Activated CD8-positive, alpha-beta memory T cell treated with anti-CD3 and anti-CD28 coated beads, Interleukin-2, amount 10 ng/mL, durations not matched to agents 7 days and 5 days (primary cell): ENCODE data around the gene RBBP8NL. TPM values are rescaled to one million over a fixed set of nuclear protein-coding genes. Genes with fewer than 3 reads are reported as not detected.

Source experiments
- ATAC-seq: fragments of 150-1000 bp; cut with Tn5 transposase; one replicate; pipeline ENCODE4 v1.10.0; 2021; ENCODE audit warnings: moderate library complexity
- CTCF ChIA-PET: fragments of 350-600 bp; sonication (Branson Sonifier 250); formaldehyde crosslinking; loops from one replicate; lab custom pipeline; 2021; ENCODE audit warnings: antibody characterized with exemption; lab: Charles Lee
- DNase-seq: peaks from one replicate; pipeline ENCODE4 v3.0.0-alpha.2; 2020
- H3K27ac Mint-ChIP-seq: one replicate; pipeline ENCODE4 v1.8.0; 2021; ENCODE audit warnings: mild to moderate bottlenecking, mixed read lengths
- H3K27me3 Mint-ChIP-seq: one replicate; pipeline ENCODE4 v1.8.0; 2021; ENCODE audit warnings: mixed read lengths
- H3K36me3 Mint-ChIP-seq: one replicate; pipeline ENCODE4 v1.8.0; 2021; ENCODE audit warnings: mild to moderate bottlenecking, mixed read lengths
- H3K4me1 Mint-ChIP-seq: one replicate; pipeline ENCODE4 v1.8.0; 2021; ENCODE audit warnings: mixed read lengths
- H3K4me3 Mint-ChIP-seq: one replicate; pipeline ENCODE4 v1.8.0; 2021; ENCODE audit warnings: mild to moderate bottlenecking, moderate library complexity, mixed read lengths
- H3K9me3 Mint-ChIP-seq: one replicate; pipeline ENCODE4 v1.8.0; 2022; ENCODE audit warnings: low read depth, mixed read lengths
- total RNA-seq, 2 experiments: library from RNA; stranded (reverse); gene quantifications; one replicate each; pipeline ENCODE4 v1.2.3, GENCODE V29; 2021

Gene RBBP8NL
- total RNA-seq, 2 experiments from 2014 or later = not detected

DNA sequence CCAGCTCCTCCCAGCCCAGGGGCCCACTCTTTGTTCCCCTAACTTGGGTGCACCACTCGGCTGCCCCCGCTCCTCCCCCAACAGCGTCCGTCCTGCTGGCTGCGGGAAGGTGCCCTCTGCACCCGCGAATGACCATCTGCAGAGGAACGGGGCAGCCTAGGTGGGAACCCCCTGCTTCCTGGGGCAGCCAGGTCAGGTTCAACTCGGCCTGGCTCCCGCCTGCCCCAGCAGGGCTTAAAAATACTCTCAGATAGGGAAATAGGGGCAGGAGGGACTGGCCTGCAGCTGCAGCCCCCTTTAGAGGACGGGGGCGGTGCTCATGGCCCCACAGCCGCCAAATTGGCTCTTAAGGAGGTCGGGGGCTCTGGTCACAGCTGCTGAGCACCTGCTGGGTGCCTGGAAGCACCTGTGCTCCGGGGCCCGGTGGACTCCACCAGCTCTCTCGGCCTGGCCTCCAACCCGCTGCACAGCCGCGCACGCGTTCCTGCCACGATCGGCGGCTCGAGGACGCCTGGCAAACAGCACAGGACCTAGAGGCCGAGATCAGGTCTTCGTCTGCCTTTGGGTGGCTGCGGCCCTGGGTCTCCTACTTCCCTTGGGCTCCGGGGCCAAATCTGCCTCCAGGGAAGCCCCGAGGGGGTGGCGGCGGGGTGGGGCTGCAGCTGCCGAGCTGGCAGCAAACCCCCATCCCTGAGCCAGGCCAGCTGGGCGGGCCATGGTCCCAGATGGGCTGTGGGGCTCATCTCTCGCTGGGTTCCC, 59.5 kb downstream of the RBBP8NL start:
- peaks cover 2% of the 10 kb centered on the region for H3K4me1 Mint-ChIP-seq
- no peak overlapping the region for H3K4me3 Mint-ChIP-seq
- CTCF ChIA-PET = interaction anchor here (1.3 to 2.2 kb wide), 2 partner anchors 15 to 18 kb away, joined by 5 to 7 read pairs; no protein-coding TSS in a partner anchor
- peaks cover 29% of the 10 kb centered on the region for H3K27me3 Mint-ChIP-seq
- DNase-seq = no peak
- no peak overlapping the region for H3K27ac Mint-ChIP-seq
- H3K9me3 Mint-ChIP-seq = no peaks in the 10 kb centered on the region
- no peak for ATAC-seq
- H3K36me3 Mint-ChIP-seq = no peaks in the 10 kb centered on the region

DNA sequence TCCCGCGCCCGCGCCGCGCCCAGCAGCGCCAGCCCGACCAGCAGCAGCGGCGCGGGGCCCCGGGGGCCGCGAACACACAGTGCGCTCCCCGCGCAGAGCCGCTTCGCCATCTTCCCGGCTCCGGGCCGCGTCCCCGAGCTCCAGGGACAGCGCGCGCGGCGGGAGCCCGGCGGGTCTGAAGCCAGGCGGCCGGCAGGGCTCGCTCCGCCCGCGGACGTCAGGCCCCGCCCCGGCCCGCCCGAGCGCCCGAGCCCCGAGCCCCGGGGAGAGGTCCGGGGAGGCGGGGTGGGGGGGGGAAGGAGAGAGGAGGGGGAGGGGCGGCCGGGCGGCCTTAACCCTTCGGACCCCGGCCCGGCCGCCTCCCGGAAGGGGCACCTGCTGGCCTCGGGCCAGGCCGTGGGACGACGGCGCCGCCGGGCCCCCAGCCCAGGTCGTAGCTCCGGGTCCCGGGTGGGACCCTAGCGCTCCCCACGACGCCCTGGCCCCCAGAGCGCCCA, 60.2 kb downstream of the RBBP8NL start, which contains the start of gene LAMA5:
LAMA5 (minus strand) TSS at position 177 of the 497 bp plus-strand sequence; CDS start at position 110, 67 bp downstream.
- Mint-ChIP-seq H3K27me3 (peaks cover 29% of the 10 kb centered on the region), H3K9me3 (no peaks in the 10 kb centered on the region), H3K4me3 (no peak within 1 kb of the TSS), H3K27ac (no peak within 1 kb of the TSS), H3K4me1 (peaks cover 2% of the 10 kb centered on the region), H3K36me3 (no peaks in the 10 kb centered on the region)
- peak; percentile 43 for ATAC-seq
- CTCF ChIA-PET = interaction anchor here (2.2 kb wide), 1 partner anchor 18 kb away, joined by 7 read pairs; no protein-coding TSS in a partner anchor
- no peak for DNase-seq

DNA sequence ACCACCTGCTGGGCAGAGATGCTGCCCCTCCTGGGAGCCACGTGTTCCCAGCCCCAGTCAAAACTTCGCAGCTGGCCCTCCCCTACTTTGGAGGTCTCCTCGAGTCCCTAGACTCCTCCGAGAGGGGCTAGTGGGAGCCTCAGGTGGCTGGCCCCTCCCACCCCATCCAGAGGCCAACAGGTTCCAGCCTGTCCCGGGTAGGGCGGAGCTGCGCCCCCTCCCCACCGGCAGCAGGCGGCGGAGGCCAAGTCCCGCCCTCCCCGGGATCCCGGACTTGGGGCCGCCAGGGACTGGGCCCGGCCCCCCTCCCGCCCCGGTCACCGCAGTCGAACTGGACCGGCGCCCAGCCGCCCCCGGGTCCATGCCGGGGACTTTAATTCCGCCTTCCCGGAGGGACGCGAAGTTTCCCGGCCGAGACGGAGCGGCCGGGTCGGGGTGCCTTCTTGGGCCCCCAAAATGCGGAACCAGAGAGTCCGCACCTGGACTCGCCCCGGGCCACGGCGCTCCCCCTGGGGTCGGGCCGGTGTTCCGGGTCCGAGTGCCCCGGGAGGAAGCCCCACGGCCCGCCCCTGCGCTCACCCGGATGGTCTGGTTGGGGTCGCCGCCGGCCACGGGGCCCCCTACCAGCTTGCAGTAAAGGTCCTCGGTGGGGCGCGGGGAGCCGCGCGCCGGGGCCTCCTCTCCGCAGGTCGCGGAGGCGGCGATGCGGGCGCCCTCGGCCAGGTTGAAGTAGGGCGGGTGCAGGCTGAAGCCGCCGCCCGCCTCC, 60.8 kb downstream of the RBBP8NL start:
- H3K9me3 Mint-ChIP-seq = no peaks in the 10 kb centered on the region
- ATAC-seq = no peak
- DNase-seq = no peak
- H3K27ac Mint-ChIP-seq = no peak overlapping the region
- CTCF ChIA-PET = interaction anchor here (2.2 to 2.5 kb wide), 2 partner anchors 16 to 19 kb away, joined by 7 to 8 read pairs; no protein-coding TSS in a partner anchor
- H3K27me3 Mint-ChIP-seq = peaks cover 29% of the 10 kb centered on the region
- H3K36me3 Mint-ChIP-seq = no peaks in the 10 kb centered on the region
- no peak overlapping the region for H3K4me3 Mint-ChIP-seq
- H3K4me1 Mint-ChIP-seq = peaks cover 2% of the 10 kb centered on the region

DNA sequence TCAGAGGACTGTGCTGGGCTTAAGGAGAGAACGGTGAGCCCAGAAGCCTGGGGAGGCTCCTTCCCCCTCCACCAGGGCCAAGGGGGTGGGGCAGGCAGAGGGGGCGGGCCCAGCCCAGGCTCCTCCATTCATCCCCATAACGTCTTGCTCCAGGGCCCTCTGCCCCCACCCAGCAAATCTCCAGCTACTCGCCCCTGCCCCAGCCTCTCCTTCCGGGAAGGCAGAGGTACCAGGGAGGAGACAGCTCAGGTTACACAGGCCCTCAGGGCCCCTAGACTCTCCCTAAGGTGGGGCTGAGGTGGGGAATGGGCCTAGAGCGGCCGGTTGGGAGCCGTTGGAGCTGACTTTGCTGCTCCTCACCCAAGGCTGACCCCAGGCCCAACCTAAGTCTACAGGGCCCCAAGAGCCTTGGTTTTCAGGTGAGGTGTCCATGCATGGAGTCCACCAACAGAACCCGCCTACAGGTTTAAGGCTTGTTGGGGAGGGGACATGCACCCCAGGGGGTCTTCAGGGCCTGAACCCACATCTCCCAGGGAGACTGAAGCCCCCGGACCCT, 61.4 kb downstream of the RBBP8NL start:
- DNase-seq (no peak), ATAC-seq (no peak)
- no peak overlapping the region for H3K4me3 Mint-ChIP-seq
- no peak overlapping the region for H3K27ac Mint-ChIP-seq
- CTCF ChIA-PET = interaction anchor here (2.5 kb wide), 1 partner anchor 16 kb away, joined by 8 read pairs; no protein-coding TSS in a partner anchor
- peaks cover 2% of the 10 kb centered on the region for H3K4me1 Mint-ChIP-seq
- H3K36me3 Mint-ChIP-seq = no peaks in the 10 kb centered on the region
- H3K9me3 Mint-ChIP-seq = no peaks in the 10 kb centered on the region
- peaks cover 29% of the 10 kb centered on the region for H3K27me3 Mint-ChIP-seq

DNA sequence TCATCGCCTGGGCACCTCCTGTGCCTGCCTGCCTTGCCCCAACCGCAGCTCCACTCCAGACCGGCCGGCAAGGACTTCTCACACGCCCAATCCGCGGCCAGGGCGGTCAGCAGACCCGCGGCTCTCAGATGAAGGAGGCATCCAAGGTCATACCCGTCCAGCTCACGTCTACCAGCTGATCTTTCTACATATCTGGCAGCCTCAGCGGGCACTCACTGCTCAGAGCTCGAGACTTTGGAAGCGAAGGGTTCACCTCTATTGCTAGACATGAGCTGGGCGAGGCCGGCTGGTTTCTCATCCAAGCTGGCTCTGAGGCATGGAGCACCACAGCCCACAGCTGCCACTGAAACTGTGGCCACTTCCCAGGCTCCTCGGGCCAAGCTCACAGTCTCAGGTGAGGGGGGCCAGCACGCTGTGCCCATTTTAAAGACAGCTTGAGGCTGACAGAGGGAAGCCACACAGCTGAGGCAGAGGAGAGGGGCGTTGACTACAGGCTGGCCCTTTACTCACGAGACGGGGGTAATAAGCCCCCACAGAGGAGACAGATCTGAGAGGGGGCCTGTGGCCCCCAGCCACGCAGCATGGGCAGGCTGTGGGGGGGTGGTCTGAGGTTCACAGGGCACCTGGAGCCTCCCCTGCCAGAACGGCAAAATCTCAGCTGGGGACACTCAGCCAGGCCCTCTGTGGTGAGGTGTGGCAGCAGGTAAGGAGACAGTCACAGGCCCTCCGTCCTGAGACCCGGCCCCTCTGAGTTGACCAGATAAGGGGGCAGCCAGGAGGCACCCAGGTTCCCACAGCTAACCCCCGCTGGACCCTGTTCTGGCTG, 62.2 kb downstream of the RBBP8NL start:
- Mint-ChIP-seq H3K4me3 (no peak overlapping the region), H3K4me1 (peaks cover 2% of the 10 kb centered on the region), H3K9me3 (no peaks in the 10 kb centered on the region), H3K36me3 (no peaks in the 10 kb centered on the region), H3K27ac (no peak overlapping the region), H3K27me3 (peaks cover 29% of the 10 kb centered on the region)
- ATAC-seq = no peak
- no peak for DNase-seq
- CTCF ChIA-PET = interaction anchor here (1.6 to 2.5 kb wide), 2 partner anchors 17 to 64 kb away, joined by 3 to 8 read pairs; no protein-coding TSS in a partner anchor

DNA sequence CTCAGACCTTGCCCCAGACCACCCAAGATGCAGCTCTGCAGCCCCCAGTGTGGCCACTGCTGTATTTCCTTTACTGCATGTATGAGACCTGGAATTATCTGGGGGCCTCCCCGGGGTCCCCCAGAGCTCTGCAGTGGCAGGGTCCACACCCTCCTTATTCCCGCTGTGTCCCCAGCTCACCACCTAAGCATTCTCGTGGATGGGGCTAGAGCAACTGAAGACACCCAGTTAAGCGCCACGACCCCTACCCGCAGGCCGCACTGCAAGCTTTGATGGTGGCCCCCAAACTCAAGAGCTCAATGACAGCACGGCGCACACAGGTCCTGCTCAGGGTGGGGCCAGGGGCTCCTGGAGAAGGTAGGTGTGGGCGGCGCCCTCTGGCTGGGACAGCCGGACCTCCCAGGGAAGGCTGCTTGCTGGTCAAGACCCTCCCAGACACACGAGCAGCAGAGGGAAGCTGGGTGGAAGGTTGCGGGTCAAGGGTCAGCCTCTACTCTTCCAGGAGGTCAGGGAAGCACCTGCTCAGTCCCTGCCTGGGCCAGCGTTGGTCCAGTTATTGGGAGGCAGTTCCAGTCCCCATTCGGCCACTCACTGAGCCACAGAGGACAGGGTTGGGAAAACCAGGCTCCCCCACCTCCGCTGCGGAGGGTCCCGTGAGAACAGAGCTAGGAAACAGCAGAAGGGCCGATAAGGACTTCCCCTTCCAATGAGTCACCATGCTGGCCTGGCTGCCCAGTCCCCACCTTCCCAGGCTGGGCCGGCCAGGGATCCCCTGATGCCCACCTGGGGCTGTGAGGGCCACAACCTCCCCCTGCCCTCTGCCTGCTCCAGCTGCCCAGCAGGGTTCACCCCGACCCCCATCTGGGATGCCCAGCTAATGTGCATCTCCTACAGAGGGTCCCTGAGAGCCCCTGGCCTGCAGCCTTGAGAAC, 63.2 kb downstream of the RBBP8NL start:
- H3K9me3 Mint-ChIP-seq = no peaks in the 10 kb centered on the region
- H3K4me3 Mint-ChIP-seq = no peak overlapping the region
- peaks cover 25% of the 10 kb centered on the region for H3K27me3 Mint-ChIP-seq
- no peaks in the 10 kb centered on the region for H3K36me3 Mint-ChIP-seq
- H3K27ac Mint-ChIP-seq = no peak overlapping the region
- H3K4me1 Mint-ChIP-seq = no peaks in the 10 kb centered on the region
- CTCF ChIA-PET = interaction anchor here (1.6 to 2.5 kb wide), 2 partner anchors 18 to 63 kb away, joined by 3 to 8 read pairs; no protein-coding TSS in a partner anchor
- no peak for ATAC-seq
- no peak for DNase-seq

DNA sequence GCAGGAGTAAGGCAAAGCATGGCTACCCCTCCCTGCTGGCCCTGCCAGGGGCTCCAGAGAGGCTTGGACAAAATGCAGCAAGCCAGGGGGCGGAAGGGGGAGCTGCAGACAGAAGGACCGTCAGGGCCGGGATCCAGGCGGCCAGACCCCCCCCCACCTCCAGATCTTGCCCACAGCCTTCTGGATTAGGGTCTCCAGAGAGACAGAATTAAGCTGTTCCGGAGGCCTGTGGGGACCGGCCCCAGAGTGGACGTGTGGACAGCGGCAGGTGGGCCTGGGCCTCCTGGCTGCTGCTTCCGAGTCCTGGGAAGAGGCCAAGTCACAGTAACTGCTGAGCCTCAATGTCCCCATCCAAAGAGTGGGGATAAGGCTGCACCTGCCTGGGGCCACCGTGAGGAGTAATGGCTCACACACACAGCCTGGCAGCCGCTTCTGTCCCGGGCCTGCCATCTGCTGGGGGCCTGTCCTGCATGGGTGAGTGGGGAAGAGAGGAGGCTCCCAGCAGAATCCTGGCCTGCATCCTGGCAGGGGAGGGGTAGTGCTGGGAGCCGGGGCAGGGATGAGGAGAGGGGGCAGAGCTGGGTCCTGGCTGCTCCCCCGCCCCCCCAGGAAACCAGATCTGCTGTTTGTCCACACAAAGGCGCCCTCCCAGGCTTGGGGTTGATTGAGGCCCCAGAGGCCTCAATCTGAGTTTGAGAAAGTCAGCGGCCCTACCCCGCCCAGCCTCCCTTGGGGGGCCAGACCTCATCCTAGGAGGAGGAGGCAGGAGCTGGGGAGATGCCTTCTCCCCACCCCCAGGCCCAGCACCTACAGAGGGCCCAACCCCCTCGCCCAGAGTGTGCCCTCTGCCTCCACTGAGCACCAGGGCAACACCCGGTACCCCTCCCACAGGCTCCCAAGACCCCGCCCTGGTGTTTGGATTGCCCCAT, 64.1 kb downstream of the RBBP8NL start:
- no peak overlapping the region for H3K27ac Mint-ChIP-seq
- H3K36me3 Mint-ChIP-seq = no peaks in the 10 kb centered on the region
- no peak for DNase-seq
- no peaks in the 10 kb centered on the region for H3K9me3 Mint-ChIP-seq
- H3K4me3 Mint-ChIP-seq = no peak overlapping the region
- CTCF ChIA-PET = no interaction called here
- no peak for ATAC-seq
- no peaks in the 10 kb centered on the region for H3K4me1 Mint-ChIP-seq
- peaks cover 17% of the 10 kb centered on the region for H3K27me3 Mint-ChIP-seq

DNA sequence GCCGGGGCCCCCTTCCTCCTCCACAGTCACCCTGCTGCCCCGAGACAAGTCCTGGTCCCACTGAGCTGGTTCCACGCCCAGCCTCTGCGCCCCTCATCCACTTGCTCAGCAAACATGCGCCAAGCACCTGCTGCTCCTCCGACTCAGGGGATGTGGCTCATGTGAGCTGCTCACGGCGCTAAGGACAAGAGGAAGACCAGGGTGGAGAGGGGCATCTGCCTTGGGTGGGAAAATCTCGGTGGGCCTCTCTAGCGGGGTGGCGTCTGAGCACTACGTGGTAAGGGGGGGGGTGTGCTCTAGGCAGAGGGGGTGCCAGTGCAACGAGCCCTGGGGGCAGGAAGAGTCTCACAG, 64.8 kb downstream of the RBBP8NL start:
- no peak for DNase-seq
- ATAC-seq = no peak
- no peaks in the 10 kb centered on the region for H3K9me3 Mint-ChIP-seq
- CTCF ChIA-PET = no interaction called here
- no peaks in the 10 kb centered on the region for H3K4me1 Mint-ChIP-seq
- no peaks in the 10 kb centered on the region for H3K36me3 Mint-ChIP-seq
- H3K4me3 Mint-ChIP-seq = no peak overlapping the region
- peaks cover 12% of the 10 kb centered on the region for H3K27me3 Mint-ChIP-seq
- H3K27ac Mint-ChIP-seq = no peak overlapping the region

DNA sequence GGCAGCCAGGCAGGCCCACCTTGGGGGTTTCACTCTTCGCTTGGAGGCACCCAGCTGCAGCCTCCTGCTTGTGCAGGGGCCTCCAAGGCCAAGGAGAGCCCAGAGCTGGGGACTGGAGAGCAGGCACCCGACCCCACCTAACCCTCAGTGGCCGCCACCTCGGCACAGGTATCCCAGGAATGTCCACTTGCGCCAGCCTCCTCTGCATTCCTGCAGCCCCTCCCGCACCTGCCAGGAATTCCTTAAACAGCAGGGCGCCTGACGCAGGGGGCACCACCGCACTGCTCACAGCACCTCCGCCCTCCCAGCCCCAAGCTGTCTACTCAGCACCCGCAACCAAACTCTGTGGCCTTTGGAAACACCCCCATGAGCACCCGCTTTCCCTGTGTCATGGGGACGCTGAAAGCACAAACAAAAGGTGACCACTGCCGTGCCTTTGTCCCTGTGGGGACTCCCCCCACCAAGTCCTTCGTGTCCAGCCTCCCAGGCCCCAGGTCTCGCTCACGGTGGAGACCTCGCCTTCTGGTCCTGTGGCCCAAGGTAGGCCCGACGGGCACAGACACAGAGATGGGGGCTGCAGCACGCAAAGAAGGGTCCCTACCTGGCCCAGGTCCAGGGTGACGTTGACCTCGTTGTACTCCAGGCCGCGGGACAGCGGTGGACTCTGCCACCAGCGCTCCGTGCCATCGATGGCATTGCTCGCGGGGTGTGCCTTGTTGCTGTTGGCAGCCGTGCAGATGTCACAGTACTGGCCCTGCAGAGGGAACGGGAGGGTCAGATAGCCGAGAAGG, 65.3 kb downstream of the RBBP8NL start:
- Mint-ChIP-seq H3K36me3 (no peaks in the 10 kb centered on the region), H3K4me1 (no peaks in the 10 kb centered on the region), H3K27ac (no peak overlapping the region), H3K9me3 (no peaks in the 10 kb centered on the region), H3K4me3 (no peak overlapping the region), H3K27me3 (peaks cover 11% of the 10 kb centered on the region)
- DNase-seq (no peak), ATAC-seq (no peak)
- CTCF ChIA-PET = no interaction called here

DNA sequence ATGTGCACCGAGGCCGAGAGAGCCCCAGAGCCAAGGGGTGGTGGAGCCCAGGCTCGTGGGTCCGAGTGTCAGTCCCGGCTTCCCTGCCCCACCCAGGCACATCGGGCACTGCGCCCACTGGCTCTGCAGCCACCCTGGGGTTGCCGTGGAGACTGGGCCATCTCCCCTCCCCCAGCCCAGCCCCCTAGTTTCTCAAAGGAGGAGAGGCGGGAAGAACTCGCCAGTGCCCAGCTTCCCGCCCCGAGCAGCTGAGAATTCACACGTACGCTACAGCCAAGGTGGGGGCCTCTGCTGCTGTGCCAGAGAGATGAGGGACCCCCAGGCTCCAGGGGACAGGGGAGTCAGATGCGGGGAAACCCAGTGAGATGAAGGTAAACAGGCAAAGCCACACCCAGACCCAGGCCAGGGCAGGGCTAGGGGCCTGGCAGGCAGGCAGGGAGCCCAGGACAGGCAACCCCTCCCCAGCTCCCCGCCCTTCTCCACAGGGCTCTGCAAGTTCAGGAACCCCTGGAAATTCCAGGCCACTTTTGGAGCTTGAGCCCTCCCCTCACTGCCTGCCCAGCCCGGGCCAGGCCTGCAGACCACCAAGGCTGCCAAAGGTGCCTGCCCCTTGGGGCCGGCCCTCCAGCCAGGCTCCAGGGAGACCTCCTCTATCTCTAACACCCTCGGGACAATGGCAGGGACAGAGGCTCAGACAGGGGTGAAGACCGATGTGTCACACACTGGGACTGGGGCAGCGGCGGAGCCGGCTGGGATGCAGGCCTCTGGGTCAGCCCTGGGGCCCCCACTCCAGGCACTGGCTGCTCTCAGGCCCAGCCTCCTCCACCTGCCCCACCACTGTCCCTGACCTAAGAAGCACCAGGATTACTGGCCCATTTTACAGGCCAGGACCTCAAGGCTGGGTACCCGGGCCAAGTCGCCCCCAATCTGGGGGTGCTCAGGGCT, 66.2 kb downstream of the RBBP8NL start:
- CTCF ChIA-PET = no interaction called here
- no peaks in the 10 kb centered on the region for H3K4me1 Mint-ChIP-seq
- no peaks in the 10 kb centered on the region for H3K36me3 Mint-ChIP-seq
- DNase-seq (no peak), ATAC-seq (no peak)
- peaks cover 10% of the 10 kb centered on the region for H3K27me3 Mint-ChIP-seq
- H3K4me3 Mint-ChIP-seq = no peak overlapping the region
- no peak overlapping the region for H3K27ac Mint-ChIP-seq
- H3K9me3 Mint-ChIP-seq = no peaks in the 10 kb centered on the region
